Glutamatergic neuron (in vitro differentiated cells): ENCODE measurements around the gene DOK3. TPM values are rescaled to one million over a fixed set of nuclear protein-coding genes. Genes with fewer than 3 reads are reported as not detected.

Experiments used
- DNase-seq: peaks from one replicate; pipeline ENCODE4 v3.0.0; 2022
- H3K27ac Mint-ChIP-seq: one replicate; pipeline ENCODE4 v1.8.0; 2020; ENCODE audit warnings: mild to moderate bottlenecking, mixed read lengths, inconsistent platforms; ENCODE audit not compliant: unreplicated experiment
- H3K27me3 Mint-ChIP-seq: one replicate; pipeline ENCODE4 v1.8.0; 2020; ENCODE audit warnings: mild to moderate bottlenecking, moderate library complexity, mixed read lengths, inconsistent platforms; ENCODE audit not compliant: unreplicated experiment
- H3K36me3 Mint-ChIP-seq: one replicate; pipeline ENCODE4 v1.8.0; 2020; ENCODE audit warnings: mild to moderate bottlenecking, mixed read lengths, inconsistent platforms; ENCODE audit not compliant: unreplicated experiment
- H3K4me1 Mint-ChIP-seq: one replicate; pipeline ENCODE4 v1.8.0; 2020; ENCODE audit warnings: mild to moderate bottlenecking, low read depth, mixed read lengths, inconsistent platforms; ENCODE audit not compliant: unreplicated experiment
- H3K4me3 Mint-ChIP-seq: one replicate; pipeline ENCODE4 v1.8.0; 2020; ENCODE audit warnings: mild to moderate bottlenecking, mixed read lengths, inconsistent platforms; ENCODE audit not compliant: unreplicated experiment
- H3K9me3 Mint-ChIP-seq: one replicate; pipeline ENCODE4 v1.8.0; 2020; ENCODE audit warnings: mild to moderate bottlenecking, moderate library complexity, mixed read lengths, inconsistent platforms; ENCODE audit not compliant: unreplicated experiment
- CTCF ChIP-seq: fragments of 200-600 bp; sonication (generic); IDR thresholded peaks from one replicate; pipeline ENCODE4 v1.5.0; 2021; ENCODE audit not compliant: partially characterized antibody, unreplicated experiment
- total RNA-seq: library from RNA; stranded (reverse); fragmentation: NEBNext Ultra II Directional; extraction: Animal tissue kit (Norgen Biotek cat#: 25700); gene quantifications from one replicate; pipeline ENCODE4 v1.2.1, GENCODE V29; 2021; ENCODE audit not compliant: unreplicated experiment

DOK3 gene
- total RNA-seq, 1 donor from 2014 or later, result 29.2 TPM

- H3K9me3 Mint-ChIP-seq, result peaks cover 8% of the 10 kb centered on the region
Measured at GRCh38 chr5:177510567-177511053, 984 bp upstream of the DOK3 start.

GRCh38 chr5:177509991-177510566 lies 453 bp upstream of the DOK3 start:
- H3K36me3 Mint-ChIP-seq, result no peaks in the 10 kb centered on the region

More at GRCh38 chr5:177510567-177511053, 984 bp upstream of the DOK3 start:
- TF ChIP-seq CTCF, result no peak
- Mint-ChIP-seq H3K27me3 (peaks cover 14% of the 10 kb centered on the region), H3K27ac (no peak overlapping the region), H3K4me3 (no peak overlapping the region), H3K4me1 (peaks cover 8% of the 10 kb centered on the region), H3K36me3 (no peaks in the 10 kb centered on the region)
- DNase-seq, result no peak

GRCh38 chr5:177508837-177509236 lies 789 bp downstream of the DOK3 start:
- H3K9me3 Mint-ChIP-seq, result peaks cover 5% of the 10 kb centered on the region
- H3K27ac Mint-ChIP-seq, result no peak overlapping the region
- no peaks in the 10 kb centered on the region for H3K36me3 Mint-ChIP-seq
- TF ChIP-seq CTCF, result no peak
- no peak for DNase-seq
- peaks cover 8% of the 10 kb centered on the region for H3K27me3 Mint-ChIP-seq
- no peak overlapping the region for H3K4me3 Mint-ChIP-seq
- H3K4me1 Mint-ChIP-seq, result peaks cover 4% of the 10 kb centered on the region

More at GRCh38 chr5:177509991-177510566, 453 bp upstream of the DOK3 start:
- peaks cover 9% of the 10 kb centered on the region for H3K27me3 Mint-ChIP-seq
- H3K9me3 Mint-ChIP-seq, result peaks cover 7% of the 10 kb centered on the region
- peaks cover 4% of the 10 kb centered on the region for H3K4me1 Mint-ChIP-seq
- no peak for TF ChIP-seq CTCF
- DNase-seq, result no peak
- H3K4me3 Mint-ChIP-seq, result peak overlapping the region; percentile 79
- peak overlapping the region; percentile 81 for H3K27ac Mint-ChIP-seq

GRCh38 chr5:177508221-177508611 lies 1.4 kb downstream of the DOK3 start:
- no peak overlapping the region for H3K4me3 Mint-ChIP-seq
- peaks cover 5% of the 10 kb centered on the region for H3K9me3 Mint-ChIP-seq
- peaks cover 8% of the 10 kb centered on the region for H3K27me3 Mint-ChIP-seq
- no peak for TF ChIP-seq CTCF
- no peak overlapping the region for H3K27ac Mint-ChIP-seq
- peaks cover 4% of the 10 kb centered on the region for H3K4me1 Mint-ChIP-seq
- no peaks in the 10 kb centered on the region for H3K36me3 Mint-ChIP-seq
- DNase-seq, result no peak

- no peak for DNase-seq
- Mint-ChIP-seq H3K4me1 (peaks cover 9% of the 10 kb centered on the region), H3K36me3 (no peaks in the 10 kb centered on the region), H3K4me3 (no peak overlapping the region), H3K27ac (peak overlapping the region; percentile 74), H3K27me3 (peaks cover 7% of the 10 kb centered on the region), H3K9me3 (peaks cover 8% of the 10 kb centered on the region)
- TF ChIP-seq CTCF, result no peak
Measured at GRCh38 chr5:177507596-177508220, 1.9 kb downstream of the DOK3 start.
